Activated B cell treated with CpG ODN at 0.5 μM for 24 hours (primary cell): ENCODE results near the gene TUFT1. TPM values are rescaled to one million over a fixed set of nuclear protein-coding genes. Genes with fewer than 3 reads are reported as not detected.

ENCODE experiments used
- ATAC-seq: fragments of 200-7000 bp; cut with Tn5 transposase; one replicate; pipeline ENCODE4 v1.10.0; 2021; ENCODE audit warnings: low read depth, mild to moderate bottlenecking, moderate library complexity
- CTCF ChIA-PET: fragments of 350-600 bp; sonication (Branson Sonifier 250); formaldehyde crosslinking; loops from one replicate; lab custom pipeline; 2021; ENCODE audit warnings: antibody characterized with exemption; lab: Charles Lee
- POLR2A ChIA-PET: fragments of 350-600 bp; sonication (Branson Sonifier 250); formaldehyde crosslinking; loops from one replicate; lab custom pipeline; 2021; ENCODE audit warnings: antibody characterized with exemption; lab: Charles Lee
- DNase-seq: peaks from one replicate; pipeline ENCODE4 v3.0.0; 2022
- H3K27ac Mint-ChIP-seq: one replicate; pipeline ENCODE4 v1.8.0; 2020; ENCODE audit warnings: mixed read lengths
- H3K27me3 Mint-ChIP-seq: one replicate; pipeline ENCODE4 v1.8.0; 2021; ENCODE audit warnings: mixed read lengths
- H3K36me3 Mint-ChIP-seq: one replicate; pipeline ENCODE4 v1.8.0; 2021; ENCODE audit warnings: low read depth, mixed read lengths
- H3K4me1 Mint-ChIP-seq: one replicate; pipeline ENCODE4 v1.8.0; 2021; ENCODE audit warnings: mixed read lengths
- H3K4me3 Mint-ChIP-seq: one replicate; pipeline ENCODE4 v1.8.0; 2020; ENCODE audit warnings: mild to moderate bottlenecking, mixed read lengths
- H3K9me3 Mint-ChIP-seq: one replicate; pipeline ENCODE4 v1.8.0; 2020; ENCODE audit warnings: mixed read lengths
- intact Hi-C: fragments of 100-400 bp; cut with micrococcal nuclease; formaldehyde crosslinking; loops from one replicate; pipeline ENCODE4 v1.15.1; 2024
- total RNA-seq: library from RNA; stranded (reverse); gene quantifications from 2 replicates; pipeline ENCODE4 v1.2.3, GENCODE V29; 2022
- TF ChIP-seq, protein P1 (sequence below): fragments of 200-600 bp; IDR thresholded peaks from one replicate; pipeline ENCODE4 v1.8.0; 2022; ENCODE audit warnings: antibody characterized with exemption, mild to moderate bottlenecking

TUFT1 gene
- total RNA-seq, 1 donor from 2014 or later, result 2.3 TPM

DNA sequence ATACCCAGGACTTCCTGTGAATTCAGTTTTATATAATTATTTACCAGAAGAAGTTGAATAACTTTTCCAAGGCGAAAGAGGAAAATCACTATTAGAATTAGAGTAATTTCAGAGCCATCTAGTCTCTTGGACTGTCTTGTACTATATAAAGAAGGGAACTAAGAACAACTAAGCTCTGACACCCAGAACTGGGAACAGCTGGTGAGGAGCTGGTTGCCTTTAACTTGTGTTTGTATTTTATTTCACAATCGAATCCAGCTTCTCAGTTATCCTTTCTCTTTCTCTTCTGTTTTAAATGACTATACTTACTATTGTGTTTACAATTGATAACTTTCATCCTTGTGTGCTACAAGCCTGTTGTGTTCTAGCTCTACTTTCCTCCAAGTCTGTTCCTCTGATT, 80.2 kb downstream of the TUFT1 start:
- Mint-ChIP-seq H3K9me3 (no peaks in the 10 kb centered on the region), H3K27ac (no peak overlapping the region), H3K4me1 (peaks cover 16% of the 10 kb centered on the region), H3K36me3 (peaks cover 3% of the 10 kb centered on the region), H3K4me3 (no peak overlapping the region), H3K27me3 (no peaks in the 10 kb centered on the region)
- intact Hi-C loops, result no loop called here
- POLR2A ChIA-PET, result interaction anchor here (0.5 kb wide), 1 partner anchor 8 kb away, joined by 4 read pairs; the partner anchor contains the start of gene SNX27
- TF ChIP-seq, protein P1, sequence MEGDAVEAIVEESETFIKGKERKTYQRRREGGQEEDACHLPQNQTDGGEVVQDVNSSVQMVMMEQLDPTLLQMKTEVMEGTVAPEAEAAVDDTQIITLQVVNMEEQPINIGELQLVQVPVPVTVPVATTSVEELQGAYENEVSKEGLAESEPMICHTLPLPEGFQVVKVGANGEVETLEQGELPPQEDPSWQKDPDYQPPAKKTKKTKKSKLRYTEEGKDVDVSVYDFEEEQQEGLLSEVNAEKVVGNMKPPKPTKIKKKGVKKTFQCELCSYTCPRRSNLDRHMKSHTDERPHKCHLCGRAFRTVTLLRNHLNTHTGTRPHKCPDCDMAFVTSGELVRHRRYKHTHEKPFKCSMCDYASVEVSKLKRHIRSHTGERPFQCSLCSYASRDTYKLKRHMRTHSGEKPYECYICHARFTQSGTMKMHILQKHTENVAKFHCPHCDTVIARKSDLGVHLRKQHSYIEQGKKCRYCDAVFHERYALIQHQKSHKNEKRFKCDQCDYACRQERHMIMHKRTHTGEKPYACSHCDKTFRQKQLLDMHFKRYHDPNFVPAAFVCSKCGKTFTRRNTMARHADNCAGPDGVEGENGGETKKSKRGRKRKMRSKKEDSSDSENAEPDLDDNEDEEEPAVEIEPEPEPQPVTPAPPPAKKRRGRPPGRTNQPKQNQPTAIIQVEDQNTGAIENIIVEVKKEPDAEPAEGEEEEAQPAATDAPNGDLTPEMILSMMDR, result no peak
- ATAC-seq (no peak), DNase-seq (no peak)
- CTCF ChIA-PET, result interaction anchor here (0.8 to 1.2 kb wide), 2 partner anchors 24 to 26 kb away, joined by 3 to 4 read pairs; no protein-coding TSS in a partner anchor

DNA sequence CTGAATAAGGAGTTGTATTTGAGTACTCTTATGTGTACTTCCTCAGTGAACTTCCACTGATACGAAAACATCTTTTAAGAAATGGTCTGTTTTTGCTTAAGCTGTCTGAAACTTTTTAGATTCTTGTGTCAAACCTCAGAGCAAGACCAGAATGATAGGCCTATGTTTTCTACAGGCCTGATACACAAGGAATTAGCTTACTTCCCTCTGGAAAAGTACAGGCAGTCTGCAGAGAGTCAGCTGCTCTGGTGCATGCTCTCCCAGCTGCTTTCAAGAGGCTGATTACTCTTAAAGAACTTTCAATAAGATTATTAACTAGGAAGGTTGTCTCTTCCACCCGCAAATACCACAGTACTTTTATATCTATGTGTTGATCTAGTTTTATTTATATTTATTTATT, 81.2 kb downstream of the TUFT1 start:
- Mint-ChIP-seq H3K9me3 (no peaks in the 10 kb centered on the region), H3K4me3 (no peak overlapping the region), H3K27me3 (no peaks in the 10 kb centered on the region), H3K4me1 (peaks cover 10% of the 10 kb centered on the region), H3K36me3 (peaks cover 1% of the 10 kb centered on the region), H3K27ac (no peak overlapping the region)
- ATAC-seq (no peak), DNase-seq (no peak)
- POLR2A ChIA-PET, result no interaction called here
- CTCF ChIA-PET, result no interaction called here
- TF ChIP-seq, protein P1, result no peak
- intact Hi-C loops, result no loop called here

DNA sequence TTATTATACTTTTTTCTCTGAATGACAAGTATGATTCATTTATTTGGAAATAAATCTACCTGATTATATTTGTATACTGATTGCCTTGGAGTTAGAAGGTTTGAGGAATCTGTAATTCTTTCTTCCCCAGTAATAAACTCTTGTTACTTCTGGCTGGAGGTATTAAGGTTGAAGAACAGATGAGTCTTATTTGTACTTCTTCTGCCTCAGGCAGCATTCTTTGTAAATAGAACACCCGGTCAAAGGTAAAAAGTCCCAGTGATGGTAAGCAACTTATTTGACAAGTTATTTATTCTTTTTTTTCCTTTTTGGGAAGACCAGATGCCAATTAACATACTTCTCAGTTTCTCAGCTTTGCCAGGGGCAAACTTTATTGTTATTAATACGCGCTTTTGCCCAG, 84.7 kb downstream of the TUFT1 start:
- ATAC-seq (no peak), DNase-seq (no peak)
- Mint-ChIP-seq H3K36me3 (peaks cover 18% of the 10 kb centered on the region), H3K9me3 (no peaks in the 10 kb centered on the region), H3K27me3 (no peaks in the 10 kb centered on the region), H3K4me1 (peaks cover 4% of the 10 kb centered on the region), H3K27ac (no peak overlapping the region), H3K4me3 (no peak overlapping the region)
- TF ChIP-seq, protein P1, result no peak
- ChIA-PET CTCF (no interaction called here), POLR2A (interaction anchor here (0.7 kb wide), 1 partner anchor 15 kb away, joined by 5 read pairs; no protein-coding TSS in a partner anchor)
- intact Hi-C loops, result no loop called here

DNA sequence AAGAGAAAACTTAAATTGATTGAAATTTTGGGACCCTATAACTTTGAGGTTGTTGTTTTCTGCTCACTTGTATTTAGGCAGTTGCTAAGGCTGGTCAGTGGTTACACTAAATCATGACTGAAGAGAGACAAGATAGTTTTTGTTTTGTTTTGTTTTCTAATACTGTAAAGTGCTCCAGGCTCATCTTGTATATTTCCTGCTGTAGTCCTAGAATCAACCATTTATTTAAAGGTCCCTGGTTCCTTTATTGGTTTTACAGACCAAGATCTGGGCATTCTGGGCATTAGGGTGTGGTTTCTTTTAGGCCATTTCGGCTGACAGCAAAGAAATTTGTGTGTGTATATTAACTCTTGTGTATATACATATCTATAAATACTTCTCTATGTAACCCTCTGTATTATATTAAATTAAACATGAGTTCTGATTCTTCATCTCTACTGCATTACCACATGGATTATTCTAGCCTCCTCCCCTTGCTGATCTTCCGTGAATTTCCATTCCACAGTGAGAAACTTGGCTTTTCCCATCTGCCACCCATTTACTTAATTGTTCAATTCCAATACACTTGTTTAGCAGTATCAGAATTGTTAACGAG, 86.7 kb downstream of the TUFT1 start:
- TF ChIP-seq, protein P1, result no peak
- intact Hi-C loops, result no loop called here
- CTCF ChIA-PET, result no interaction called here
- POLR2A ChIA-PET, result no interaction called here
- Mint-ChIP-seq H3K4me3 (no peak overlapping the region), H3K4me1 (peaks cover 4% of the 10 kb centered on the region), H3K9me3 (no peaks in the 10 kb centered on the region), H3K36me3 (peaks cover 18% of the 10 kb centered on the region), H3K27ac (no peak overlapping the region), H3K27me3 (no peaks in the 10 kb centered on the region)
- DNase-seq, result no peak
- no peak for ATAC-seq

DNA sequence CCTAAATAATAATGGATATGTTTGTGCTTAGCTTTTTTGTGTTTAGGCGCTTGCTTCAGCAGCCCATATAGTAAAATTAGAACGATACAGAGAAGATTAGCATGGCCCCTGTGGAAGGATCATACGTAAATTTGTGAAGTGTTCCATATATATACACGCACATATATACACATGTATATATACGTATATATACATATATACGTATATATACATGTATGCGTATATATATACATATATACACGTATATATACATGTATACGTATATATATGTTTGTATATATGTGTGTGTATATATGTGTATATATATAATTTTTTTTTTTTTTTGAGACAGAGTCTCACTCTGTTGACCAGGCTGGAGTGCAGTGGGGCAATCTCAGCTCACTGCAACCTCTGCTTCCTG, 89.2 kb downstream of the TUFT1 start:
- no peak for DNase-seq
- ChIA-PET POLR2A (no interaction called here), CTCF (no interaction called here)
- Mint-ChIP-seq H3K4me3 (no peak overlapping the region), H3K4me1 (peaks cover 6% of the 10 kb centered on the region), H3K9me3 (no peaks in the 10 kb centered on the region), H3K27me3 (no peaks in the 10 kb centered on the region), H3K36me3 (peaks cover 23% of the 10 kb centered on the region), H3K27ac (no peak overlapping the region)
- intact Hi-C loops, result no loop called here
- TF ChIP-seq, protein P1, result no peak
- no peak for ATAC-seq

Other genes with a start within 250 kb of the TUFT1 start
- 112 and 113 TPM in 2 replicates for gene PI4KB, start 212.9 kb upstream of the TUFT1 start, total RNA-seq
- 222 and 262 TPM in 2 replicates for gene RFX5, start 193.1 kb upstream of the TUFT1 start, total RNA-seq
- gene SELENBP1, start 167.6 kb upstream of the TUFT1 start, total RNA-seq, result not detected in 2 replicates
- 310 and 330 TPM in 2 replicates for gene PSMB4, start 140.7 kb upstream of the TUFT1 start, total RNA-seq
- gene POGZ, start 80.8 kb upstream of the TUFT1 start, total RNA-seq, result 121 and 135 TPM in 2 replicates
- gene CGN, start 28.9 kb upstream of the TUFT1 start, total RNA-seq, result 0.22 and 0.37 TPM in 2 replicates
- gene SNX27, start 71.7 kb downstream of the TUFT1 start, total RNA-seq, result 22.2 and 27.6 TPM in 2 replicates
- not detected in 2 replicates for gene CELF3, start 176.5 kb downstream of the TUFT1 start, total RNA-seq
- not detected in 2 replicates for gene RIIAD1, start 181.2 kb downstream of the TUFT1 start, total RNA-seq
- gene MRPL9, start 223.2 kb downstream of the TUFT1 start, total RNA-seq, result 96.2 and 105 TPM in 2 replicates